Stomach (tissue), 9 donors: Measurements from ENCODE around the gene PBX2. TPM values are rescaled to one million over a fixed set of nuclear protein-coding genes. Genes with fewer than 3 reads are reported as not detected.
"Not testable (repeated sequence)": the region's sequence is repeated elsewhere in the genome, so short reads cannot be mapped to it uniquely, and the experiment has no call there.

Source experiments
- DNase-seq, 2 donors: peaks; one replicate each; pipeline versions ENCODE4 v3.0.0 to v3.0.0-alpha.2; 2013 to 2019
- H3K27ac ChIP-seq, 5 donors: fragments of 200-600 bp in 4 of 5; sonication (generic) in 4 of 5; one replicate each; pipeline ENCODE4 v1.5.1; 2013 to 2019; ENCODE audit warnings: mild to moderate bottlenecking in 1 of 5, moderate library complexity in 1 of 5
- H3K27me3 ChIP-seq, 3 donors: fragments of 200-600 bp; sonication (generic); one replicate each; pipeline ENCODE4 v1.5.1; 2017 to 2019; ENCODE audit warnings: mixed run types in 1 of 3
- H3K36me3 ChIP-seq, 4 donors: fragments of 200-600 bp; sonication (generic); 1 replicate in 3 of 4; 2 replicates in 1 of 4; pipeline ENCODE4 v1.5.1; 2016 to 2019
- H3K4me1 ChIP-seq, 4 donors: fragments of 200-600 bp; sonication (generic); one replicate each; pipeline ENCODE4 v1.5.1; 2016 to 2019
- H3K4me3 ChIP-seq, 4 donors: fragments of 200-600 bp; sonication (generic) in 3 of 4; one replicate each; pipeline ENCODE4 v1.5.1; 2016 to 2019; ENCODE audit warnings: mild to moderate bottlenecking in 1 of 4
- H3K9me3 ChIP-seq, 4 donors: fragments of 200-600 bp; sonication (generic); one replicate each; pipeline ENCODE4 v1.5.1; 2016 to 2019
- CTCF ChIP-seq, 7 experiments: fragments of 450-650 bp in 4 of 7; fragments of 200-600 bp in 3 of 7; sonication (generic) in 3 of 7; IDR thresholded peaks; one replicate each; pipeline ENCODE4 v1.5.1; 2016 to 2019; ENCODE audit warnings: antibody characterized with exemption in 7 of 7, control low read depth in 2 of 7, mild to moderate bottlenecking in 1 of 7
- EP300 ChIP-seq: sonication (generic); formaldehyde crosslinking; IDR thresholded peaks from one replicate; pipeline ENCODE4 v1.6.1; 2017; ENCODE audit warnings: antibody characterized with exemption
- POLR2A ChIP-seq, 4 donors: fragments of 450-650 bp; IDR thresholded peaks; one replicate each; pipeline ENCODE4 v1.6.1; 2016; ENCODE audit warnings: antibody characterized with exemption in 4 of 4, control low read depth in 2 of 4, mild to moderate bottlenecking in 1 of 4, moderate library complexity in 1 of 4
- POLR2AphosphoS5 ChIP-seq, 3 donors: sonication (generic); formaldehyde crosslinking; IDR thresholded peaks; one replicate each; pipeline ENCODE4 v1.6.1; 2016; ENCODE audit warnings: antibody characterized with exemption in 3 of 3
- WGBS, 5 donors: extraction: QIAGEN DNeasy Blood & Tissue Kit in 3 of 5; methylation state at CpG; one replicate each; pipeline versions ENCODE4 v1.1.5 to v1.1.7; 2013 to 2018; 5-methylcytosine and 5-hydroxymethylcytosine counted together
- intact Hi-C: fragments of 100-400 bp; cut with DNase I; formaldehyde crosslinking; loops from one replicate; pipeline ENCODE4 v1.15.1; 2023; ENCODE audit warnings: low total_unique reads
- polyA plus RNA-seq, 3 donors: library from polyadenylated mRNA; stranded (reverse); fragments of 200-250 nt; gene quantifications; one replicate each; pipeline ENCODE4 v1.2.3, GENCODE V29; 2013
- small RNA-seq, 4 donors: library from RNA; depleted of rRNA; stranded (forward); fragments of <200 nt; gene quantifications; one replicate each; pipeline ENCODE3, GENCODE V24; 2016
- total RNA-seq, 5 donors: library from RNA; depleted of rRNA; stranded (reverse); fragments of >200 nt; gene quantifications; one replicate each; pipeline versions ENCODE4 v1.1.0 to v1.2.3, GENCODE V29; 2014 to 2016
- donor health status: healthy with polysubstance abuse.
- donor health status: Bipolar disorder and iron deficiency.
- donor health status: healthy.

The PBX2 gene
- total and polyA plus RNA-seq, 8 donors: 23.5 to 50.3 (median 35.1) TPM

- Histone ChIP-seq H3K36me3 (peaks cover 0 to 10% (median 5%) of the 10 kb centered on the region in 4 donors), H3K4me1 (peaks cover 0 to 16% (median 8%) of the 10 kb centered on the region in 4 donors), H3K27me3 (peaks cover 0 to 11% (median 0%) of the 10 kb centered on the region in 3 donors), H3K27ac (peak overlapping the region in 2 of 5 donors; percentile 52 to 61)
- intact Hi-C loops, H3K9me3 ChIP-seq, H3K4me3 ChIP-seq: not testable (repeated sequence)
- 26 to 63% (median 44%) methylated on average over 7 of the region's 7 CpGs for WGBS, 5 donors
- peak in 1 of 3 donors; percentile 9 for TF ChIP-seq POLR2AphosphoS5 (IDR thresholded peaks at IDR 0.05)
- DNase-seq: peak; percentile 48 to 61
Measured at GRCh38 chr6:32144238-32144637, 45.8 kb downstream of the PBX2 start.

GRCh38 chr6:32140420-32141046 lies 49.5 kb downstream of the PBX2 start:
- Histone ChIP-seq H3K27ac (no peak overlapping the region), H3K4me1 (peaks cover 0 to 6% (median 2%) of the 10 kb centered on the region in 4 donors), H3K36me3 (no peaks in the 10 kb centered on the region), H3K4me3 (no peak overlapping the region), H3K27me3 (no peaks in the 10 kb centered on the region), H3K9me3 (no peaks in the 10 kb centered on the region)
- TF ChIP-seq CTCF (IDR thresholded peaks at IDR 0.05) (no peak), POLR2A (IDR thresholded peaks at IDR 0.05) (no peak), EP300 (no peak), POLR2AphosphoS5 (IDR thresholded peaks at IDR 0.05) (no peak)
- intact Hi-C loops: no loop called here
- WGBS, 5 donors: 57 to 69% (median 66%) methylated on average over 5 of the region's 5 CpGs
- DNase-seq: no peak

GRCh38 chr6:32139590-32139989 lies 50.4 kb downstream of the PBX2 start:
- 63 to 77% (median 67%) methylated on average over 5 of the region's 5 CpGs for WGBS, 5 donors
- intact Hi-C loops: no loop called here

GRCh38 chr6:32137454-32137853 lies 52.5 kb downstream of the PBX2 start:
- no peaks in the 10 kb centered on the region for H3K4me1 ChIP-seq
- H3K36me3 ChIP-seq: no peaks in the 10 kb centered on the region
- H3K27ac ChIP-seq: no peak overlapping the region
- no peak for TF ChIP-seq POLR2A (IDR thresholded peaks at IDR 0.05)
- TF ChIP-seq POLR2AphosphoS5 (IDR thresholded peaks at IDR 0.05): no peak
- no peak for TF ChIP-seq EP300
- TF ChIP-seq CTCF (IDR thresholded peaks at IDR 0.05): no peak
- H3K9me3 ChIP-seq: no peaks in the 10 kb centered on the region
- no peak for DNase-seq
- intact Hi-C loops: no loop called here
- H3K27me3 ChIP-seq: no peaks in the 10 kb centered on the region
- H3K4me3 ChIP-seq: no peak overlapping the region

More at GRCh38 chr6:32139590-32139989, 50.4 kb downstream of the PBX2 start:
- Histone ChIP-seq H3K27ac (no peak overlapping the region), H3K4me1 (peaks cover 0 to 5% (median 2%) of the 10 kb centered on the region in 4 donors), H3K27me3 (no peaks in the 10 kb centered on the region), H3K9me3 (no peaks in the 10 kb centered on the region), H3K36me3 (no peaks in the 10 kb centered on the region), H3K4me3 (no peak overlapping the region)
- no peak for DNase-seq
- TF ChIP-seq POLR2AphosphoS5 (IDR thresholded peaks at IDR 0.05) (no peak), CTCF (IDR thresholded peaks at IDR 0.05) (no peak), POLR2A (IDR thresholded peaks at IDR 0.05) (no peak), EP300 (no peak)

Small RNA genes lying within 50 kb of the gene (small RNA-seq; reads per million reads assigned to genes)
- 0 reads per million in 4 donors for gene AL662884.1
- gene MIR6833: 0 reads per million in 4 donors

Other genes with a start within 250 kb of the PBX2 start
- gene CFB, start 244.1 kb downstream of the PBX2 start, total RNA-seq: 100 to 1,000 TPM in 3 of 5 donors, 10 to 100 TPM in 1, 1 to 10 TPM in 1; 8.4 to 316 (median 185) TPM
- gene CFB, start 244.1 kb downstream of the PBX2 start, polyA plus RNA-seq: 100 to 1,000 TPM in 2 of 3 donors, 10 to 100 TPM in 1; 13.1 to 226 (median 165) TPM
- 100 to 1,000 TPM in 1 of 5 donors, 10 to 100 TPM in 3, 1 to 10 TPM in 1; 2.9 to 100 (median 50.1) TPM for gene NELFE, start 231.2 kb downstream of the PBX2 start, total RNA-seq
- 10 to 100 TPM; 52.1 to 75.8 (median 53.5) TPM for gene NELFE, start 231.2 kb downstream of the PBX2 start, polyA plus RNA-seq
- gene SKIC2, start 231.0 kb downstream of the PBX2 start, total RNA-seq: 100 to 1,000 TPM in 3 of 5 donors, 10 to 100 TPM in 2; 22.0 to 478 (median 114) TPM
- 10 to 100 TPM; 74.3 to 88.9 (median 87.1) TPM for gene SKIC2, start 231.0 kb downstream of the PBX2 start, polyA plus RNA-seq
- 10 to 100 TPM in 3 of 5 donors, 1 to 10 TPM in 2; 4.1 to 65.8 (median 18.3) TPM for gene DXO, start 218.1 kb downstream of the PBX2 start, total RNA-seq
- gene DXO, start 218.1 kb downstream of the PBX2 start, polyA plus RNA-seq: 10 to 100 TPM; 11.9 to 24.8 (median 19.7) TPM
- gene C4A, start 208.1 kb downstream of the PBX2 start, total RNA-seq: 100 to 1,000 TPM in 1 of 5 donors, 10 to 100 TPM in 4; 10.8 to 248 (median 32.1) TPM
- gene C4A, start 208.1 kb downstream of the PBX2 start, polyA plus RNA-seq: 10 to 100 TPM; 42.2 to 92.9 (median 48.1) TPM
- gene C4B, start 175.4 kb downstream of the PBX2 start, total RNA-seq: 100 to 1,000 TPM in 1 of 5 donors, 10 to 100 TPM in 4; 14.9 to 108 (median 32.7) TPM
- 100 to 1,000 TPM in 1 of 3 donors, 10 to 100 TPM in 2; 42.8 to 107 (median 54.9) TPM for gene C4B, start 175.4 kb downstream of the PBX2 start, polyA plus RNA-seq
- not detected for gene CYP21A2, start 151.8 kb downstream of the PBX2 start, total RNA-seq
- gene CYP21A2, start 151.8 kb downstream of the PBX2 start, polyA plus RNA-seq: 10 to 100 TPM in 1 of 3 donors, 1 to 10 TPM in 2; 1.3 to 23.8 (median 1.4) TPM
- gene TNXB, start 80.9 kb downstream of the PBX2 start, total RNA-seq: 100 to 1,000 TPM in 1 of 5 donors, 10 to 100 TPM in 4; 43.8 to 408 (median 71.0) TPM
- 10 to 100 TPM; 15.1 to 17.7 (median 15.7) TPM for gene TNXB, start 80.9 kb downstream of the PBX2 start, polyA plus RNA-seq
- 100 to 1,000 TPM in 2 of 5 donors, 10 to 100 TPM in 3; 22.8 to 718 (median 73.3) TPM for gene ATF6B, start 62.0 kb downstream of the PBX2 start, total RNA-seq
- 10 to 100 TPM; 20.9 to 48.1 (median 24.4) TPM for gene ATF6B, start 62.0 kb downstream of the PBX2 start, polyA plus RNA-seq
- 1 to 10 TPM in 2 of 5 donors, under 1 TPM in 1, not detected in 2; 0.45 to 3.3 (median 3.2) TPM for gene FKBPL, start 59.9 kb downstream of the PBX2 start, total RNA-seq
- 1 to 10 TPM; 2.7 to 9.6 (median 8.5) TPM for gene FKBPL, start 59.9 kb downstream of the PBX2 start, polyA plus RNA-seq
- gene PRRT1, start 38.3 kb downstream of the PBX2 start, total RNA-seq: under 1 TPM in 3 of 5 donors, not detected in 2; 0.18 to 0.87 (median 0.87) TPM
- gene PRRT1, start 38.3 kb downstream of the PBX2 start, polyA plus RNA-seq: 1 to 10 TPM; 1.9 to 6.0 (median 3.4) TPM
- 10 to 100 TPM in 4 of 5 donors, 1 to 10 TPM in 1; 5.8 to 73.0 (median 35.7) TPM for gene PPT2, start 36.1 kb downstream of the PBX2 start, total RNA-seq
- gene PPT2, start 36.1 kb downstream of the PBX2 start, polyA plus RNA-seq: 10 to 100 TPM in 1 of 3 donors, 1 to 10 TPM in 2; 5.8 to 11.1 (median 7.9) TPM
- gene EGFL8, start 25.6 kb downstream of the PBX2 start, total RNA-seq: 100 to 1,000 TPM in 1 of 5 donors, 10 to 100 TPM in 2, 1 to 10 TPM in 1, under 1 TPM in 1; 0.87 to 224 (median 10.1) TPM
- gene EGFL8, start 25.6 kb downstream of the PBX2 start, polyA plus RNA-seq: 10 to 100 TPM; 14.6 to 30.3 (median 16.6) TPM
- gene AGPAT1, start 14.1 kb downstream of the PBX2 start, total RNA-seq: 10 to 100 TPM in 4 of 5 donors, 1 to 10 TPM in 1; 7.3 to 52.6 (median 33.5) TPM
- gene AGPAT1, start 14.1 kb downstream of the PBX2 start, polyA plus RNA-seq: 10 to 100 TPM; 31.3 to 41.9 (median 36.2) TPM
- gene RNF5, start 11.8 kb downstream of the PBX2 start, total RNA-seq: 10 to 100 TPM; 22.6 to 71.4 (median 50.9) TPM
- gene RNF5, start 11.8 kb downstream of the PBX2 start, polyA plus RNA-seq: 100 to 1,000 TPM in 1 of 3 donors, 10 to 100 TPM in 2; 92.5 to 107 (median 93.2) TPM
- gene AGER, start 5.9 kb downstream of the PBX2 start, total RNA-seq: 10 to 100 TPM in 2 of 5 donors, 1 to 10 TPM in 2, under 1 TPM in 1; 0.87 to 35.6 (median 2.8) TPM
- 10 to 100 TPM; 13.0 to 18.0 (median 16.9) TPM for gene AGER, start 5.9 kb downstream of the PBX2 start, polyA plus RNA-seq
- 10 to 100 TPM in 1 of 5 donors, 1 to 10 TPM in 1, not detected in 3; 3.1 to 41.0 TPM for gene GPSM3, start 2.4 kb upstream of the PBX2 start, total RNA-seq
- gene GPSM3, start 2.4 kb upstream of the PBX2 start, polyA plus RNA-seq: 10 to 100 TPM in 2 of 3 donors, 1 to 10 TPM in 1; 10.0 to 25.8 (median 23.9) TPM
- 10 to 100 TPM; 11.0 to 45.5 (median 14.3) TPM for gene NOTCH4, start 33.9 kb upstream of the PBX2 start, total RNA-seq
- 10 to 100 TPM in 1 of 3 donors, 1 to 10 TPM in 2; 7.3 to 22.3 (median 8.4) TPM for gene NOTCH4, start 33.9 kb upstream of the PBX2 start, polyA plus RNA-seq
- not detected for gene TSBP1, start 181.7 kb upstream of the PBX2 start, total RNA-seq
- not detected for gene TSBP1, start 181.7 kb upstream of the PBX2 start, polyA plus RNA-seq
- gene BTNL2, start 217.0 kb upstream of the PBX2 start, total RNA-seq: not detected
- not detected for gene BTNL2, start 217.0 kb upstream of the PBX2 start, polyA plus RNA-seq
- 100 to 1,000 TPM in 2 of 5 donors, 10 to 100 TPM in 3; 25.8 to 252 (median 84.6) TPM for gene HLA-DRA, start 249.7 kb upstream of the PBX2 start, total RNA-seq
- gene HLA-DRA, start 249.7 kb upstream of the PBX2 start, polyA plus RNA-seq: 100 to 1,000 TPM in 1 of 3 donors, 10 to 100 TPM in 2; 89.7 to 219 (median 95.8) TPM